HG03575 (cell line): ENCODE results near the gene SPCS2.

Experiments used
- ATAC-seq: cut with Tn5 transposase; IDR thresholded peaks from one replicate; pipeline ENCODE4 v1.9.1; 2021; ENCODE audit not compliant: unreplicated experiment, insufficient number of reproducible peaks, low FRiP score; ENCODE audit errors: extremely low read depth

SPCS2 gene

DNA sequence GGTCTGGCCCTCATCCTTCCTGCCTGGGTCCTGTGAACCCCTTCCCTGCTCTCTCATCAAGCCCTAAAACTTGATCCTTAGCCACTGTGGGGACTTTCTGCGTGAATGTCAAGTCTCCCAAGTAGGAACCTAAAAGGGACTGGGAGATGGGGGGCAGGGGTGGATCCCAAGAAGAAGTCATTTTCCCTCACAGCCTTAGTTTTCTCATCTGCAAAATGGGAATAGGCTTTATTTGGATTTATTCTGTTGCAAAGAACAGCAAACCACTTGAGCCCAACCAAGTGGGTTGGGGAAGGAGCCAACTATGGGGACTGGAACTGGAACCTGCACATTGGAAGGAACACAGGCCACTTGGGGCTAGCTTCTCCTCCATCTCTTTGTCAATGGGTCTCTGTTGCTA lies 76.5 kb downstream of the SPCS2 start:
- ATAC-seq, result no peak

DNA sequence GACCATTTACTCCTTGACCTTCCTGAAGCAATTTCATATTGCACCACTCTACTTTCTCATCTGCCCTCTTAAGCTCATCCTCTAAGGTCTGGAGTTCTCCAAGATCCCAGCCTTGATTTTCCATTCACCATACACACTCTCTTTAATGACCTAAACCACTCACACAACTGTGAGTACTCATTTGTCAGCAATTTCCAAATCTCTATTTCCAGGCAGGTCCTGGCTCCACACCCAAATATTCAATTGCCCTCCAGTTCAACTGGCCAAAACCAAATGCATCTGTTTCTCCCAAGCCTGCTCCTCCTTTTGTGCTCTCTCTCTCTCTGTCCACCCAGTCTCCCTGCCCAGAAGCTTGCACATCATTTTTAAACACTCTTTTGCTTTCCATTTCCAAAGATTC lies 79.3 kb downstream of the SPCS2 start:
- no peak for ATAC-seq
